Caco-2 (cell line): Measurements from ENCODE around the gene MECR. TPM values are rescaled to one million over a fixed set of nuclear protein-coding genes. Genes with fewer than 3 reads are reported as not detected.
A peak's percentile ranks its signal among the peaks of the same experiment; 100 is the strongest.

Experiments
- BruUV-seq: library from RNA; stranded (reverse); fragments of 400-500 nt; replicated peaks from 2 replicates; lab custom pipeline; 2021; lab: Mats Ljungman, UMichigan
- CTCF ChIA-PET: fragments of 300-600 bp; sonication (Branson Sonifier 250); formaldehyde crosslinking; loops from one replicate; lab custom pipeline; 2022; ENCODE audit warnings: antibody characterized with exemption; lab: Charles Lee
- POLR2A ChIA-PET: fragments of 300-600 bp; sonication (Branson Sonifier 250); formaldehyde crosslinking; loops from one replicate; lab custom pipeline; 2022; ENCODE audit warnings: antibody characterized with exemption; lab: Charles Lee
- DNase-seq, 2 experiments: peaks; one replicate each; pipeline versions ENCODE4 v3.0.0 to v3.0.0-alpha.2; 2020 to 2022
- H3K27me3 ChIP-seq: replicated peaks from 2 replicates; pipeline ENCODE4 v1.6.0; 2011; ENCODE audit warnings: low read length; ENCODE audit not compliant: control insufficient read depth, insufficient read depth
- H3K36me3 ChIP-seq: 2 replicates; pipeline ENCODE4 v1.5.1; 2011; ENCODE audit warnings: low read length; ENCODE audit not compliant: control insufficient read depth, insufficient read depth
- H3K4me1 ChIP-seq: fragments of 250-450 bp; sonication (Bioruptor Pico); 2 replicates; pipeline ENCODE4 v1.5.1; 2020; ENCODE audit warnings: mild to moderate bottlenecking
- H3K4me3 ChIP-seq: 2 replicates; pipeline ENCODE4 v1.5.1; 2011; ENCODE audit warnings: low read depth, mild to moderate bottlenecking, control low read depth, low read length
- H3K9me3 ChIP-seq: fragments of 250-450 bp; sonication (Bioruptor Pico); 2 replicates; pipeline ENCODE4 v1.5.1; 2020; ENCODE audit warnings: mild to moderate bottlenecking, moderate library complexity
- H3K27ac Mint-ChIP-seq: one replicate; pipeline ENCODE4 v1.8.0; 2022; ENCODE audit warnings: mixed read lengths; ENCODE audit not compliant: unreplicated experiment
- H3K27me3 Mint-ChIP-seq: one replicate; pipeline ENCODE4 v1.8.0; 2022; ENCODE audit warnings: mixed read lengths; ENCODE audit not compliant: insufficient read depth, unreplicated experiment
- H3K36me3 Mint-ChIP-seq: one replicate; pipeline ENCODE4 v1.8.0; 2022; ENCODE audit warnings: mild to moderate bottlenecking, mixed read lengths; ENCODE audit not compliant: insufficient read depth, unreplicated experiment
- H3K4me1 Mint-ChIP-seq: one replicate; pipeline ENCODE4 v1.8.0; 2022; ENCODE audit warnings: low read depth, mixed read lengths; ENCODE audit not compliant: unreplicated experiment
- H3K4me3 Mint-ChIP-seq: one replicate; pipeline ENCODE4 v1.8.0; 2022; ENCODE audit warnings: mild to moderate bottlenecking, moderate library complexity, mixed read lengths; ENCODE audit not compliant: unreplicated experiment
- H3K9me3 Mint-ChIP-seq: one replicate; pipeline ENCODE4 v1.8.0; 2022; ENCODE audit warnings: mixed read lengths; ENCODE audit not compliant: unreplicated experiment
- intact Hi-C: fragments of 100-400 bp; cut with micrococcal nuclease; formaldehyde crosslinking; loops from one replicate; pipeline ENCODE4 v1.10.0; 2022; ENCODE audit not compliant: unreplicated experiment
- total RNA-seq: library from RNA; stranded (reverse); gene quantifications from 2 replicates; pipeline ENCODE4 v1.2.3, GENCODE V29; 2022
- TF ChIP-seq, protein P1 (sequence below), 2 experiments: fragments of 200-600 bp in 1 of 2; IDR thresholded peaks; 1 replicate in 1 of 2; 2 replicates in 1 of 2; pipeline versions ENCODE4 v1.5.1 to v1.8.0; 2011 to 2022; ENCODE audit warnings: antibody characterized with exemption in 1 of 2, control low read depth in 1 of 2, inconsistent platforms in 1 of 2, low read depth in 1 of 2, low read length in 1 of 2, mild to moderate bottlenecking in 1 of 2, moderate library complexity in 1 of 2; ENCODE audit not compliant: insufficient read depth in 1 of 2, severe bottlenecking in 1 of 2, unreplicated experiment in 1 of 2

The MECR gene
- total RNA-seq, 1 experiment from 2014 or later: 23.1 TPM

DNA sequence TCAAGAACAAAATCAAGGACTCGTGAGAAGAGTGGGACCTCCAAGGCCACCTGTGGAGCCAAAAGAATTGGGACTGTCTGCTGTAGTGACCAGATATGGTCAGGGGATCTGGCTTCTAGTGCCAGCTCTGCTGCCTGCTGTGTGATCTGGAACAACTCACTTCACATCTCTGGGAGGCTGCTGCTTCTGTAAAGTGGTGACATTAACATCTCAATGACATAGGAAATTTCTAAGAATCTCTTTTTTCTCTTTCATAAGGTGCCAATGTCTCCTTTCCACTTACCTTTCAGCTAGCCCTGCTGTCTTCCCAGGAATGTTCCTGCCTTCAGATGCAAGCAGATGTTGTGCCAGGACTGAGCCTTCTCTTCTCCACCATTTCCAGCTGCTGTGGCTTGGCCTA, 44.0 kb downstream of the MECR start:
- H3K9me3 ChIP-seq: no peaks in the 10 kb centered on the region
- POLR2A ChIA-PET: interaction anchor here (0.6 kb wide), 1 partner anchor 30 kb away, joined by 3 read pairs; no protein-coding TSS in a partner anchor
- H3K36me3 Mint-ChIP-seq: peaks cover 8% of the 10 kb centered on the region
- intact Hi-C loops: no loop called here
- TF ChIP-seq, protein P1, sequence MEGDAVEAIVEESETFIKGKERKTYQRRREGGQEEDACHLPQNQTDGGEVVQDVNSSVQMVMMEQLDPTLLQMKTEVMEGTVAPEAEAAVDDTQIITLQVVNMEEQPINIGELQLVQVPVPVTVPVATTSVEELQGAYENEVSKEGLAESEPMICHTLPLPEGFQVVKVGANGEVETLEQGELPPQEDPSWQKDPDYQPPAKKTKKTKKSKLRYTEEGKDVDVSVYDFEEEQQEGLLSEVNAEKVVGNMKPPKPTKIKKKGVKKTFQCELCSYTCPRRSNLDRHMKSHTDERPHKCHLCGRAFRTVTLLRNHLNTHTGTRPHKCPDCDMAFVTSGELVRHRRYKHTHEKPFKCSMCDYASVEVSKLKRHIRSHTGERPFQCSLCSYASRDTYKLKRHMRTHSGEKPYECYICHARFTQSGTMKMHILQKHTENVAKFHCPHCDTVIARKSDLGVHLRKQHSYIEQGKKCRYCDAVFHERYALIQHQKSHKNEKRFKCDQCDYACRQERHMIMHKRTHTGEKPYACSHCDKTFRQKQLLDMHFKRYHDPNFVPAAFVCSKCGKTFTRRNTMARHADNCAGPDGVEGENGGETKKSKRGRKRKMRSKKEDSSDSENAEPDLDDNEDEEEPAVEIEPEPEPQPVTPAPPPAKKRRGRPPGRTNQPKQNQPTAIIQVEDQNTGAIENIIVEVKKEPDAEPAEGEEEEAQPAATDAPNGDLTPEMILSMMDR (IDR thresholded peaks at IDR 0.05; ENCODE audit: insufficient read depth in 1 of 2, low read depth in 1 of 2, low read length in 1 of 2, severe bottlenecking in 1 of 2, unreplicated experiment in 1 of 2): no peak
- H3K4me3 Mint-ChIP-seq: no peak overlapping the region
- H3K27me3 ChIP-seq: no peaks in the 10 kb centered on the region
- H3K27ac Mint-ChIP-seq: peak overlapping the region; percentile 75
- H3K36me3 ChIP-seq: no peaks in the 10 kb centered on the region
- peaks cover 19% of the 10 kb centered on the region for H3K4me1 Mint-ChIP-seq
- peaks cover 13% of the 10 kb centered on the region for H3K4me1 ChIP-seq
- no peaks in the 10 kb centered on the region for H3K27me3 Mint-ChIP-seq
- no peaks in the 10 kb centered on the region for H3K9me3 Mint-ChIP-seq
- no TSS peak for BruUV-seq
- H3K4me3 ChIP-seq: no peak overlapping the region
- CTCF ChIA-PET: interaction anchor here (0.8 to 2.5 kb wide), 3 partner anchors 11 to 63 kb away, joined by 4 to 8 read pairs (median 8); partner anchors contain the start of gene TMEM200B
- DNase-seq: no peak

DNA sequence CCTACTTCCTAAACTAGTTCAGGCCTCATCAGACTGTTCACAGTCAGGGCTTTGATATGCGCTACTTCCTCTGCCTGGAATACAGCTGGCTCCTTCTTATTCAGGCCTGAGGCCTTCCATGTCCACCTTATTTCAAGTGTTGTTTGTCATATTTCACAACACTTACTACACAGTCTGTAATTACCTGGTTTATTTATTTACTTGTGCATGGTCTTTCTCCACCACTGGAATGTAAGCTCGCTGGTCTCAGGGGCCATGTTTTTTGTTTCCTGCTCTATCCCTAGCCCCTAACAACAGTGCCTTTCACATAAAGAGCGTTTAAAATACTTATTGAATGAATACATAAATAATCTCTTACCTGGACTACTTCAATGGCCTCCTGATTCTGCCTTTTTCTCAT, 44.5 kb downstream of the MECR start:
- peak overlapping the region; percentile 75 for H3K27ac Mint-ChIP-seq
- ChIA-PET POLR2A (no interaction called here), CTCF (interaction anchor here (0.6 to 2.5 kb wide), 4 partner anchors 11 to 62 kb away, joined by 4 to 8 read pairs (median 7); partner anchors contain the start of gene TMEM200B)
- H3K27me3 ChIP-seq: no peaks in the 10 kb centered on the region
- H3K36me3 ChIP-seq: no peaks in the 10 kb centered on the region
- no peak overlapping the region for H3K4me3 ChIP-seq
- peaks cover 12% of the 10 kb centered on the region for H3K36me3 Mint-ChIP-seq
- peaks cover 13% of the 10 kb centered on the region for H3K4me1 ChIP-seq
- TF ChIP-seq, protein P1 (IDR thresholded peaks at IDR 0.05; ENCODE audit: insufficient read depth in 1 of 2, low read depth in 1 of 2, low read length in 1 of 2, severe bottlenecking in 1 of 2, unreplicated experiment in 1 of 2): no peak
- peaks cover 19% of the 10 kb centered on the region for H3K4me1 Mint-ChIP-seq
- no TSS peak for BruUV-seq
- H3K27me3 Mint-ChIP-seq: no peaks in the 10 kb centered on the region
- intact Hi-C loops: no loop called here
- no peak overlapping the region for H3K4me3 Mint-ChIP-seq
- peak in 1 of 2 experiments; percentile 27 for DNase-seq
- no peaks in the 10 kb centered on the region for H3K9me3 Mint-ChIP-seq
- H3K9me3 ChIP-seq: no peaks in the 10 kb centered on the region

DNA sequence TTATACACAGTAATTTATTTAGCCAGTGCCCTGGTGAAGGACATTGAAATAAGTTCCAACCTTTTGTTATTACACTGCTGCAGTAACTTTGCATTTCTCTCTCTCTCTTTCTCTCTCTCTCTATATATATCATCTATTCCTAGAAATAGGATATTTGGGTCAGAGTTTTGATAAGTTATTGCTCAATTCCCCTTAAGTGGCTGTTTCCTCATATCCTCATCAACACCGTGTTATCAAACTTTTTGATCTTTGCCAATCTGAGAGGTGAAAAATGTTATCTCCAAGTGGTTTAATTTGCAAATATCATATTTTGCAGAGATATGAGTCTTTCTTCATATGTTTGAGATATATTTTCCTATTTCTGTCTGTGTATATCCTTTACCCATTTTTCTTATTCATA, 47.4 kb downstream of the MECR start:
- H3K27ac Mint-ChIP-seq: peak overlapping the region; percentile 73
- Histone ChIP-seq H3K27me3 (no peaks in the 10 kb centered on the region), H3K4me1 (peaks cover 21% of the 10 kb centered on the region), H3K36me3 (no peaks in the 10 kb centered on the region), H3K9me3 (no peaks in the 10 kb centered on the region; the same call in 1 of the 2 replicates), H3K4me3 (no peak overlapping the region)
- H3K4me1 Mint-ChIP-seq: peaks cover 20% of the 10 kb centered on the region
- H3K9me3 Mint-ChIP-seq: no peaks in the 10 kb centered on the region
- H3K4me3 Mint-ChIP-seq: peak overlapping the region; percentile 45
- POLR2A ChIA-PET: no interaction called here
- BruUV-seq: no TSS peak
- intact Hi-C loops: loop anchor here (5.0 kb wide), 1 partner anchor 446 kb away; the partner anchor contains the start of gene YTHDF2
- DNase-seq: no peak
- H3K27me3 Mint-ChIP-seq: no peaks in the 10 kb centered on the region
- TF ChIP-seq, protein P1 (IDR thresholded peaks at IDR 0.05; ENCODE audit: insufficient read depth in 1 of 2, low read depth in 1 of 2, low read length in 1 of 2, severe bottlenecking in 1 of 2, unreplicated experiment in 1 of 2): no peak
- CTCF ChIA-PET: interaction anchor here (0.6 to 2.5 kb wide), 3 partner anchors 19 to 301 kb away, joined by 4 to 22 read pairs (median 9); no protein-coding TSS in a partner anchor
- H3K36me3 Mint-ChIP-seq: peaks cover 30% of the 10 kb centered on the region
